ENCODE results near the gene R3HDM4.

The R3HDM4 gene

GRCh38 chr19:947090-947706 is 34.2 kb upstream of the R3HDM4 start:
- DNase-seq: no peak

- DNase-seq: no peak
These were observed 32.6 kb upstream of the R3HDM4 start for GRCh38 chr19:945401-946252.

GRCh38 chr19:944663-945241 is 31.7 kb upstream of the R3HDM4 start:
- no peak for DNase-seq

- no peak for DNase-seq
These were observed 31.1 kb upstream of the R3HDM4 start for GRCh38 chr19:944171-944567.

GRCh38 chr19:943551-944170 is 30.6 kb upstream of the R3HDM4 start:
- no peak for DNase-seq

- DNase-seq: no peak
These were observed 29.2 kb upstream of the R3HDM4 start for GRCh38 chr19:942133-942645.

GRCh38 chr19:941292-942132 is 28.5 kb upstream of the R3HDM4 start:
- no peak for DNase-seq

- DNase-seq: peak; percentile 36 to 63 (median 48)
These were observed 27.7 kb upstream of the R3HDM4 start for GRCh38 chr19:940591-941291.

- no peak for DNase-seq
These were observed 26.9 kb upstream of the R3HDM4 start for GRCh38 chr19:939922-940321.

GRCh38 chr19:939439-939838 is 26.4 kb upstream of the R3HDM4 start:
- DNase-seq: no peak

- no peak for DNase-seq
These were observed 25.4 kb upstream of the R3HDM4 start for GRCh38 chr19:938233-938923.

GRCh38 chr19:937259-937694 is 24.3 kb upstream of the R3HDM4 start:
- no peak for DNase-seq

- no peak for DNase-seq
These were observed 23.1 kb upstream of the R3HDM4 start for GRCh38 chr19:936175-936546.

GRCh38 chr19:934865-935479 is 22.0 kb upstream of the R3HDM4 start:
- DNase-seq: no peak

- no peak for DNase-seq
These were observed 21.3 kb upstream of the R3HDM4 start for GRCh38 chr19:934197-934840.

GRCh38 chr19:933553-933882 is 20.5 kb upstream of the R3HDM4 start:
- no peak for DNase-seq

GRCh38 chr19:932648-933552 is 19.9 kb upstream of the R3HDM4 start:
- DNase-seq: no peak

- DNase-seq: no peak
These were observed 19.0 kb upstream of the R3HDM4 start for GRCh38 chr19:931860-932647.
